Forelimb muscle (tissue), 1 donor: ENCODE data around the gene PEX14. TPM values are rescaled to one million over a fixed set of nuclear protein-coding genes. Genes with fewer than 3 reads are reported as not detected.

Experiments
- DNase-seq: peaks from one replicate; pipeline ENCODE4 v3.0.0-alpha.2; 2013; ENCODE audit warnings: low read depth
- polyA plus RNA-seq: library from polyadenylated mRNA; unstranded; fragments of 120-200 nt; gene quantifications from one replicate; pipeline ENCODE4 v1.2.1, GENCODE V29; 2013; ENCODE audit not compliant: insufficient read length

PEX14 gene
- polyA plus RNA-seq, 1 donor = 13.9 TPM

GRCh38 chr1:10615932-10616671 is 141.4 kb downstream of the PEX14 start:
- DNase-seq = no peak

GRCh38 chr1:10616696-10617095 is 141.9 kb downstream of the PEX14 start:
- DNase-seq = no peak

- no peak for DNase-seq
These were observed 142.6 kb downstream of the PEX14 start for GRCh38 chr1:10617318-10617717.

GRCh38 chr1:10617931-10618885 is 143.5 kb downstream of the PEX14 start:
- no peak for DNase-seq

GRCh38 chr1:10620776-10621175 is 146.0 kb downstream of the PEX14 start:
- no peak for DNase-seq

- DNase-seq = no peak
These were observed 147.2 kb downstream of the PEX14 start for GRCh38 chr1:10621906-10622305.

- no peak for DNase-seq
These were observed 148.3 kb downstream of the PEX14 start for GRCh38 chr1:10622910-10623685.

- no peak for DNase-seq
These were observed 149.0 kb downstream of the PEX14 start for GRCh38 chr1:10623686-10624145.

GRCh38 chr1:10624256-10625050 is 149.7 kb downstream of the PEX14 start:
- DNase-seq = no peak

- no peak for DNase-seq
These were observed 150.3 kb downstream of the PEX14 start for GRCh38 chr1:10625076-10625475.

- peak; percentile 22 for DNase-seq
These were observed 150.8 kb downstream of the PEX14 start for GRCh38 chr1:10625554-10625953.

GRCh38 chr1:10626131-10626731 is 151.5 kb downstream of the PEX14 start:
- no peak for DNase-seq

- no peak for DNase-seq
These were observed 152.2 kb downstream of the PEX14 start for GRCh38 chr1:10626791-10627410.

GRCh38 chr1:10628685-10629084 is 153.9 kb downstream of the PEX14 start:
- DNase-seq = no peak

GRCh38 chr1:10629091-10629815 is 154.5 kb downstream of the PEX14 start:
- DNase-seq = no peak

GRCh38 chr1:10629816-10630571 is 155.2 kb downstream of the PEX14 start:
- no peak for DNase-seq

GRCh38 chr1:10630661-10631120 is 155.9 kb downstream of the PEX14 start:
- DNase-seq = no peak

- DNase-seq = no peak
These were observed 156.5 kb downstream of the PEX14 start for GRCh38 chr1:10631121-10631810.
